GM12872 (cell line): ENCODE data around the gene ZNF594.
A peak's percentile ranks its signal among the peaks of the same experiment; 100 is the strongest.

ENCODE experiments used
- TF ChIP-seq, protein P1 (sequence below): IDR thresholded peaks from 3 replicates; pipeline ENCODE4 v1.5.1; 2011; ENCODE audit warnings: low read depth, mild to moderate bottlenecking, low read length, moderate library complexity; ENCODE audit not compliant: insufficient read depth

ZNF594 gene

GRCh38 chr17:5191541-5192417 lies at the start of gene ZNF594:
TSS of gene ZNF594 (minus strand) at chr17:5191868. CDS start at chr17:5184256, 7,612 bp downstream.
- TF ChIP-seq, protein P1, sequence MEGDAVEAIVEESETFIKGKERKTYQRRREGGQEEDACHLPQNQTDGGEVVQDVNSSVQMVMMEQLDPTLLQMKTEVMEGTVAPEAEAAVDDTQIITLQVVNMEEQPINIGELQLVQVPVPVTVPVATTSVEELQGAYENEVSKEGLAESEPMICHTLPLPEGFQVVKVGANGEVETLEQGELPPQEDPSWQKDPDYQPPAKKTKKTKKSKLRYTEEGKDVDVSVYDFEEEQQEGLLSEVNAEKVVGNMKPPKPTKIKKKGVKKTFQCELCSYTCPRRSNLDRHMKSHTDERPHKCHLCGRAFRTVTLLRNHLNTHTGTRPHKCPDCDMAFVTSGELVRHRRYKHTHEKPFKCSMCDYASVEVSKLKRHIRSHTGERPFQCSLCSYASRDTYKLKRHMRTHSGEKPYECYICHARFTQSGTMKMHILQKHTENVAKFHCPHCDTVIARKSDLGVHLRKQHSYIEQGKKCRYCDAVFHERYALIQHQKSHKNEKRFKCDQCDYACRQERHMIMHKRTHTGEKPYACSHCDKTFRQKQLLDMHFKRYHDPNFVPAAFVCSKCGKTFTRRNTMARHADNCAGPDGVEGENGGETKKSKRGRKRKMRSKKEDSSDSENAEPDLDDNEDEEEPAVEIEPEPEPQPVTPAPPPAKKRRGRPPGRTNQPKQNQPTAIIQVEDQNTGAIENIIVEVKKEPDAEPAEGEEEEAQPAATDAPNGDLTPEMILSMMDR = peak; percentile 81

- TF ChIP-seq, protein P1 = no peak
Observed at GRCh38 chr17:5238333-5238732, 46.7 kb upstream of the ZNF594 start.

DNA sequence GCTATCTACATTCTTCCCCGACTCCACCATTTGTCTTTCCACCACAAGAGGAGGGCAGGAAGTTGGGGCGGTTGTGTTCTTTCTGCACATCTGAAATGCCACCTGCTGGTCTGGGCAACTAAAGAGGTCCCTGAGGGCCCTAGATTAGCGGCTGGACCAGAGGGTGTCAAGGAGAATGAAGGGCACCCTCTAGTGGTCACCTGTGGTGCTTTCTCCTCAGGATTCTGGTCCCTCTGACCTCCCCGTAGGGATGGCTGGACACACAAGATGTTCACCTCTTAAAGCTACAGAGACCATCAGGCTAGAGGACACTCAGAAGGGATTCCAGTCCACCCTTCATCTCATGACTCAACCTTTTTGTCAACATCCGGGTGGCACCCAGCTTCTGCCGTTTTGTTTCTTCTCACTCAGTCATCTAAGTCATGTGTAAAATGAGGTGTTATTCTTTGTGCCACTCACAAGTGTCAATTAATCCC lies 45.9 kb upstream of the ZNF594 start:
- TF ChIP-seq, protein P1 = peak; percentile 91

- TF ChIP-seq, protein P1 = no peak
Observed at GRCh38 chr17:5236938-5237540, 45.4 kb upstream of the ZNF594 start.

DNA sequence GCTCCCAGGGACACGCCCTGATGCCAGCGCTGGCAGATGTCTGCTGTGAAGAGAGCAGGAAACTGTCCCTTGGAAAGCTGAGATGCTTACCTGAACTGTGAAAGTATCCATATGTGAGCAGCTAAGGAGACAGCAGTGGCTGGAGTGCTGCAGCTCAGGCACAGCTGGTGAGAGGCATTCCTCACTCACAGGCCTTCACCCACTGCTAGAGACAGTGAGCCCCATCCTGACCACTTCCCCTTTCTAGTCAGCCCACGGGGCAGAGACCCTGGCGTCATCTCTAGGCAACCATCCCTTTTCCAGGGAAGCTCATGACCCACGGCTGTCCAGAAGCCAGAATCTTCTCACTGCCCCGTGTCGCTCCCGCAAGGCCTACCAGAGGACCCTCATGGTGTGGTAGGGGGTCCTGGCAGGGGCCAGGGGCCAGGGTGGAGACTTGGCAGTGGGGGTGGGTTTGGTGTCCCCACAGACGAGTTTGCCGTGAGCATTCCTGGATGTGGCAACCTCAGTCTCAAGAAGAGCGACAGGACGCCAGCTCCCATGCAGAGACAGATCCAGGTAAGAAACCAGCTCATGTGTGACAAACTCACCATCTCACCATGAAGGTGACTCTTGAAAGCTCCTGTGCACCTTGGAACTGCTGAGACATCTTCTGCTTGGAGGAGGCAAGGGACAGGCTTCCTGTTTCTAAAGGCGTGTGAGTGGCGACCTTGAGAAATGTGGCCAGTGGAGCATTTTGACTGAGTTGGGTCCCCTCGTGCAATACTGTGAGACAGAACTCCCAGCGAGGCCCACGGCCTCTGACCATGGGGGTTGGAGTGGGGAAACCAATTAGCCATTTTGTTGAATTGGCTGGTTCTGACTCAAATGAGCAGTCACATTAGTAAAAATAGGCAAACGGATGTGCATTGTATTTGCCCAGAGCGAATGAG lies 43.2 kb upstream of the ZNF594 start, which contains the start of gene SCIMP:
Gene SCIMP, minus strand, starts transcription at position 216 of the 932 bp plus-strand sequence. Its CDS starts 105 bp downstream, at position 111.
- TF ChIP-seq, protein P1 = no peak

DNA sequence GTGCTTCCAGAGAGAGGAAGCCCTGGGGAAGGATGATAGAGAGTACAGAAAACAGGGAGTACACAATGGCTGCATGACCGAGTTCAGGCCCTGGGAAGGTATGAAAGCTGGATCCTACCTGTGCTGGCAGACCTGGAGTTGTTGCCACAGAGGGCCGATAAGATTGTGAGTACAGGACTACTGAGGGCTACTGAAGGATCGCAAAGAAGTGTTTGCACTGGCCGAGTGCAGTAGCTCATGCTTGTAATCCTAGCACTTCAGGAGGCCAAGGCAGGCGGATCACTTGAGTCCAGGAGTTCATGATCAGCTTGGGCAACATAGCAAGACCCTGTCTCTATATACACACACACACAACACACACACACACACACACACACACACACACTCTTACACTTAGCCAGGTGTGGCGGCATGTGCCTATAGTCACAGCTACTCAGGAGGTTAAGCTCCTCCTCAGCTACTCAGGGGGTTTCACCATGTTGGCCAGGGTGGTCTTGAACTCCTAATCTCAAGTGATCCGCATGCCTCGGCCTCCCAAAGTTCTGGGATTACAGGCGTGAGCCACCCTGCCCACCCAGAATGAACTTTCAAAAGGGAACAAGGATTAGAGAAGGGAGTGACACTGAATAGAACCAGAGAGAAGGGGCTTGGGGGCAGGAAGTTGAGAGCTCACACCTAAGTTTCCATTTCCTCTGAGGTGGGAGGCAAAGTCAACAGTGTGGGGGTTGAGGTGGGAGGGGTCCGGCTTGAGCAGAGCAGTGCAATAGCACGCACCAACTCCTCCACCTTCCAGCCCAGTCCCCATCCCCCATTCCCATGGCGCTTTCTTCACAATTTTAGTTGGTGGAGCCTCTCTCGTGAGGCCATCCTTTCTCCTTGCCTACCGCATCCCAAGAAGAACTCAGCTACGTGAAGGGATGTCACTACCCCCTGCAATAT lies 35.5 kb upstream of the ZNF594 start:
- TF ChIP-seq, protein P1 = no peak
